HG03064 (cell line): Measurements from ENCODE around the gene MYOCOS.

Experiments
- ATAC-seq: cut with Tn5 transposase; IDR thresholded peaks from one replicate; pipeline ENCODE4 v1.9.1; 2021; ENCODE audit warnings: low read depth; ENCODE audit not compliant: unreplicated experiment

MYOCOS gene

DNA sequence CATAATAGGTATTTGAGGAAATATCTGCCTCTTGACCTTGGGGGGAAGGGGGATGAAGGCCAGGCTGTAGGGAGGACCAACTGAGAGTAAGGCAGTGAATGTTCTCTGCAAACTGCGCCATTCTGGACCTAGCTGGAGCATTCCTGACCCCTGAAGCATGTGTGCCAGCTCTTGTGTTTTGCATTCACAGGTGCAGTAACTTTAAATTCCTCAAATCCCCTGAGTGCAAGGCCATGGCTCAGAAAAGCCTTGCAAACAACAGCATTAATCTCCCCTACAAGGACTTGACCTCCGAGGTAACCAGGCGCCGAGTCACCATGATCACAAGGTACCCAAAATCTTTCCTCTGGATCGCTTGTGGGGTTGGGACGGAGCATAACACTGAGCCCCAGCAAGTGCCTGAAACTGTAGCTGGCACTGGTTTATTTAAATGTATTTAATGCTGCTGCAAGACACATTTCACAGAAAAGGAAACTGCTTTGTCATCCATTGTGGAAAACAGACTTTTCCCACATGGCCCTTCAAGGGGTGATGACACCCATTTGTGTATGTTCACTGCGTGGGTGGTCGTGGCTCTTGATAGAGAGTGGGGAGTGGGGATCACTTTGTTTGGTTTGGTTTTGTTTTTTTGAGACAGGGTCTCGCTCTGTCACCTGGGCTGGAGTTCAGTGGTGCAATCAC lies 1.7 kb downstream of the MYOCOS start:
- no peak for ATAC-seq

DNA sequence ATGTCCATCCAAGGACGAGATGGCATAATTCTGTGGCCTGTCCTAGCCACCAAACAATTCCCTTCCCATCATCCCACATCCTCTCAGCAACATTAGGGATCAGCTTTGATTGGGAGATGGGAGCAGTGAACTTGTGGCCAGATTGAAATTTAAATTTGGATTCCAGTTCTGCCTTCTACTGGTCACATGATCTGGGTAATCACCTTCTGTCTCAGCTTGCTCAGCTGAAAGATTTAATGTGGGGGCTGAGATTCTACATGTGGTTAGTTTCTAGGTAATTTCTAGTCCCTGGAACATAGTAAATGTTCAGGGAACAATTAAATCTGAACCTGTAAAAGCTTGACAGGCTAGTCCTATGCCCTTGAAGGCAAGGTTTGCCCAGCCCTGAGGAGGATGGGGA lies 3.2 kb downstream of the MYOCOS start:
- no peak for ATAC-seq

DNA sequence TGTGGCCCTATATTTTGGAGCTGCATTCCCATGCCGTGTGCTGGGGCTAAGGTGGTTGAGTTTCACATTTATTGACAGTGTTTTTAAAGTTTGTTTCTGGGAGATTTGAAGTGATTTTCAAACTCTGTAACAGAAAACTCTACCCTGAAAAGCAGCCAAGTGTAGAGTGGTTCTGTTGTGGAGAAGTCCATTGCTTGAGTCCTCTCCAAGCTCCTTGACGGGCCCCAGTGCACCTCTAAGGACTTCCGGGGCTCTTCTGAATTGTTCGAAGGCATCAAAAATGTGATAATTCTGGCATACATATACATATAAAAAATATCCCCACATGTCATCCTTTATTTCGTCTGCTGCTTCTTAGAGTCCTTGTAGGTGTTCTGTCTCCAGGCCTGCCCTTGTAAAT lies 5.0 kb downstream of the MYOCOS start:
- ATAC-seq = no peak

DNA sequence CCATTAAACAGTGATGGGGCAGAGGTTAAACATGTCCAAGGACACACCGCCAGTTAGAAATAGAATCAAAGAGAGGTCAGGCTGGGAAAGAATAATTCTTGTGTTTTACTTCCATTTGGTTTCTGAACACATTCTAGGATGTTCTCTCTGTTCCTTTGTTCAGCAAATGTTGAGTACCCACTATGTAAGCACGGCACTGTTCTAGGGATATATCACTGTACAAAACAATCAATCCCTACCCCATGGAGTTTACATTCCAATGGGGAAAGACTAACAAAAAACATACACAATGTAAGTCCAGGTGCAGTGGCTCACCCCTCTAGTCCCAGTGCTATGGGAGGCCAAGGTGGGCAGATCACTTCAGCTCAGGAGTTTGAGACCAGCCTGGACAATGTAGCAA lies 6.2 kb downstream of the MYOCOS start:
- ATAC-seq = no peak

DNA sequence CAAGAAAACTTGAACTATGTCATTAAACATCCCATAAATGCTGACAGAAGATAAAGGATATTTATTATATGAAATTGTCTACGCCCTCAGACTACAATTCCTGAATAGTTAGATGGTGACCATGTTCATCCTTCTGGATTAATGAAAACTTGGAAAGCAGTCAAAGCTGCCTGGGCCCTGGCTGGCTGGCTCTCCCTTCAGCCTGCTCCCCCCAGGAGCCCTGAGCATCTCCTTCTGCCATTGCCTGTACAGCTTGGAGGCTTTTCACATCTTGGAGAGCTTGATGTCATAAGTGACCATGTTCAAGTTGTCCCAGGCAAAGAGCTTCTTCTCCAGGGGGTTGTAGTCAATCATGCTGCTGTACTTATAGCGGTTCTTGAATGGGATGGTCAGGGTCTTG lies 13.6 kb downstream of the MYOCOS start:
- no peak for ATAC-seq

DNA sequence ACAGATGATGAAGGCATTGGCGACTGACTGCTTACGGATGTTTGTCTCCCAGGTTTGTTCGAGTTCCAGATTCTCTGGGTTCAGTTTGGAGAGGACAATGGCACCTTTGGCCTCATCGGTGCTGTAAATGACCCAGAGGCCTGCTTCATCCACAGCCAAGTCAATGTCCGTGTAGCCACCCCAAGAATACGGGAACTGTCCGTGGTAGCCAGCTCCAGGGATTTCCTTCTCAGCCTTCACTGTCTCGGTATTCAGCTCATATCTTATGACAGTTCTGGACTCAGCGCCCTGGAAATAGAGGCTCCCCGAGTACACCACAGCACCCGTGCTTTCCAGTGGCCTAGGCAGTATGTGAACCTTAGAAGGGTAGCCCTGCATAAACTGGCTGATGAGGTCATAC lies 14.1 kb downstream of the MYOCOS start:
- ATAC-seq = no peak

DNA sequence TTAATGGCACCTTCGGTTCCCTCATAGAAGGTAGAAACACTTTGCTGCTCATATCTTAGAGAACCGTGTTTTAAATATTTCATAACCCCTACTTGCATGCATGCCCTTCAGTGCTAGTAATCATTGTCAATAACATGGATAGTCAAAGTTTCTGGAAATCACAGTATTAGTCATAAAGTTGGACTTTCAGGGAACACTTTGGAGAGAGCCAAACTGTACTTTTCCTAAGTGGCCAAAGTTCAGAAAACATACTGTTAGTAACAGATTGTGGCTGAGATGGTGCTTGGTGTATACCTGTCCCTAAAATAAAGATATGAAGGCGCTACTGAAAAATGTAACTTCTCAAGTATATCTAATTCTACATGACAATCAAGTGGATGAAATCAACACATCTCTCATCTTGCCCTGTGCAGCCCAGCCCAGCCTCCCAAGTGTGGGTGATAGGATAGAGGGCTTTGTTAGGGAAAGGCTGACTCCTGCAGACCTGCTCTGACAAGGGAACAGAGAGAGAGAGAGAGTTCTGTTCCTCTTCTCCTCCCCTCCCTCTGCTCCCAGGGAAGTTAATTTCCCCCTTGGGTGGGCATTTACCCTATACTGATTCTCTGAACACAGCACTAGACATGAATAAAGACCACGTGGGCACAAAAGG lies 16.0 kb downstream of the MYOCOS start:
- ATAC-seq = no peak

DNA sequence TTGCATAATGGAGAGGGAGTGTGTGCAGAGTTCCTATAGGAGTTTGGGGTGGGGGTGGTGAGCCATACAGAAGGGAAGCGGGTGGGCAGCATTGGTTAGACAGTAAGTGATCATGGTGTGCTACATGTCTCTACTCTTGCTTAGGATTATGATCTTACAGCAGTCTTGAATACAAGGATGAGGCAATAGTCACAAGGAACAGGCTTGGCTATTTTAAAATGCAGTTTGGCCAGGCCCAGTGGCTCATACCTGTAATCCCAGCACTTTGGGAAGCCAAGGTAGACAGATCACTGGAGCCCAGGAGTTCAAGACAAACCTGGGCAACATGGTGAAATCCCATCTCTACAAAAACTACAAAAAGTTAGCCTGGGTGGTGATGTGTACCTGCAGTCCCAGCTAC lies 18.2 kb downstream of the MYOCOS start:
- no peak for ATAC-seq

DNA sequence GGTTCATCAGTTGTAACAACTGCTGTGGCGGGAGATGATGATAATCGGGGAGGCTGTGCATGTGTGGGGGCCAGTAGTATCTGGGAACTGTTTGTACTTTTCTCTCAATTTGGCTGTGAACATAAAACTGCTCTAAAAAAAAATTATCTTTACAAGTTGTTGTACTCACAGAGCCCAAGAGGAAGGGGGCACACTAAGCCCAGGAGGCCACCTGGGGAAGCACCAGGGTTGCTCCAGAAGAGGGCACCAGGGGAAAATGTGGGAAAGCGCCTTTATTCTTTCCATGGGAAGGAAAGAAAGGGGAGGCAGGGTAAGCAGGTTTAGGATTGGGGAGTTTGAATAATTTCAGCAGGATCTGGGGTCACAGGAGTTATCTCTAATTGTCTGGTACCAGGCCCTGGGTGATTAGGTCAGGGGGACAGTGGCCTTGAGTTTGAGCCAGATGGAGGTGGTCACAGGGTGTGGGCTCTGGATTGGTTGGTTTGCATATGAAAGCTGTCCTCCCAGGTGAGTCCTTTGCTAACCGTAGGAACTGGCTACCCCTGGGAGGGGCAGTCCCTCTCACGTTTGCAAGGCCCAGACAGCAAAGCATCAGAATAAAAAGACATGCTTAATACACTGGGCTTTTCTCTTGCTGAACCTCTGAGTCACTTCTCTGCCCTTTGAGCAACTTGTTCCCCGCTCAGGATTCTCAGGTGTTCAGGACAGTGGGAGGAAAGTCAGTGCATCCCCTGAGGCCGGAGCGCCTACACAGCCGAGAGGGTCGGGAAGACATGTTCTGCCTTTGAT lies 19.2 kb downstream of the MYOCOS start:
- ATAC-seq = no peak

DNA sequence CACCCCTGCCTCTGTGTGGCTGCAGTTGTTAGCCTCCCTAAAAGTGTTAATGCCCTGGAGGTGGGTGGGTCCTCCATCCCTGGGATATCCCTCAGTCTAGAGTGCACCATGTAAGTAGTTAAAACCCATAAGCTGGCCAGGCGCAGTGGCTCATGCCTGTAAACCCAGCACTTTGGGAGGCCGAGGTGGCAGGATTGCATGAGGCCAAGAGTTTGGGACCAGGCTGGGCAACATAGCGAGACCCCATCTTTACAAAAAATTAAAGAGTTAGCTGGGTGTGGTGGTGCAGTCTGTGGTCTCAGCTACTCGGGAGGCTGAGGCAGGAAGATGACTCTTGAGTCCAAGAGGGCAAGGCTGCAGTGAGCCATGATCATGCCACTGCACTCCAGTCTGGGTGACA lies 20.2 kb downstream of the MYOCOS start:
- no peak for ATAC-seq

DNA sequence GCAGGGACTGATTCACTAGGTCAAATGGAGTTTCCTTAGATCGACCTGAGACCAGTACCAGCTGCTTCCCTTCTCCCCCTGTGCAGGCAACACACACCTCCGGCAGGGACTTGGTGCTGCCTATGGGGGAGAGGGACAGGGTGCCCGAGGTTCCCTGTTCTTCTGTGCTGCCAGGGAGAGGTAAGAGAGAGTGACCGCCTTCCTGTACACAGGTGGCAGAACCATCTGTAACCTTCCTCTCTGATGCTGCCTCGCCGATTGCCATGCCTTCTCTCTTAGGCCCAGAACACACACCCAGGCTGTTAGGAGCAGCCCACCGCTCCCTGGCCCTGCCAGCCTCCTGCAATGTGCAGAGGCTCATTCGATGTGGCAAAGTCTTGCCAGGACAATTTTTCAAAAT lies 21.1 kb downstream of the MYOCOS start:
- ATAC-seq = no peak

DNA sequence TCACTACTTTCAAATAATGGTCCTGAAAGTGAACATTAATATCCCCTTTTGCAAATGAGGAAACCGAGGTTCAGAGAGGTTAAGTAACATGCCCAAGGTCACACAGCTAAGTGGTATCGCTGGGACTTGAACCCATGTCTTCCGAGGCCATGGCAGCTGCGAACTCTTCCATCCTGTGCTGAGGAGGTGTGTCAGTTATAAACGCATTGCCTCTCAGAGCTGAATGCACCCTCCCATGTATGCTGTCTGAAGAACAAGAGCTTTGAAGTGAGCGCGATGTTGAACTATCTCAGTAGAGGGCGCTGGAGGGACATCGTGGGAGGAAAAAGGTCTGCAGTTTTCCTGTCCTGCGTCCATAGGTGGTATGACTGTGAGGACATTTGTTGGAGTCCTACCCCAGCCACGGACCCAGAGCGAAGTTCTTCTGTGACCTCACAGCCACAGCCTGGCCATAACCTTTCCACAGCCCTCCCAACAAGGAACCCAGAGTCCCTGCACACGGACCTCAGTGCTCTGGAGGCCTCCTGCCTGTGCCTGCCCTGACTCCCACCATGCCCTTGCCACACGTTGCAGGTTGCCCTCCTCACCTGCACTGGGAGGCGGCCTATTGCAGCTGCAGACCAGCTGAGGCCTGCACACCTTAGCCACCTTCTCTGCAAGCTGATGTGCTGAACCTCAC lies 22.9 kb downstream of the MYOCOS start:
- no peak for ATAC-seq

DNA sequence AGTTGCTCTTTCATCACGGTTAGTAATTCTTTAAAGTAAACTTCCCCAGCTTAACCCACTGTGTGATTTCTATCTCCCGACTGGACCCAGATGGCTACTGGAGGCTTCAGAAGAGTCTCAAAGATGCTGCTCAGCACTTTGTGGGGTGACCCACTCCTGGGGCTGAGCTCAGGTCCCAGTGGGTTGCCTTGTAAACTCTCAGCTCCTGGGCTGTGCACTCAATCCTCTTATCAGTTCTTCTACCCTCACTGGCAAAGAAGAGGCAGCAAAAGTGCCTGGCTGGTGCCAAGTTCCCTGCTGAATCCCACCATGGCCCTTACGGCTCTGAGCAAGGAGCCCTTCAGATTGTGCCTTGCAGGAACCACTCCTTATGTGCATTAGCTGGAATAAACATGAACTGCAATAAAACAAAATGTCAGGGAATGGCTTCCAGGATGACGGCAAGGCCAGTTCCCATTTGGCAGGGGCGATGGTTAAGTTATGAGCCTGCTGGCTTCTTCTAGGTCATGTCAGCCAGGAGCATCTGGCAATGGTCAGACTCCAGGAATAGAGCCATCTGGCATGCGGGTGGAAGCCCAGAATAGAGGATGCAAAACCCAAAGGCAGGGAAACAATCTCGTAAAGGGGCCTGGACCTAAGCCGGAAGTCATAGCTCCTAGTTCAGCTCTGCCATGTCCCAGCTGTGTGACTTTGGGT lies 23.7 kb downstream of the MYOCOS start:
- no peak for ATAC-seq

DNA sequence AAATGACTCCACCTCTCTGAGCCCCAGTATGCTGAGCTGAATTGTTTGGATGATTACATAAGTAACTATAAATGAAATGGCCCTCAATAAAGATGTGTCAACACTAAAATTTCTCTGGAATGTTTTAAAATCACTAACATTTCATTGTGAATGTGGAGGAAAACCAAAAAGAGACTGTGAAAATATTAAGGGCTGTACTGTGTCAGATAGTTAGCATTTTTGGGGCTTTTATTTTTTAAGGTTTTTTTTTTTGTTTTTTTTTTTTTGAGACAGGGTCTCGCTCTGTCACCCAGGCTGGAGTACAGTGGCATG lies 24.2 kb downstream of the MYOCOS start:
- ATAC-seq = no peak

DNA sequence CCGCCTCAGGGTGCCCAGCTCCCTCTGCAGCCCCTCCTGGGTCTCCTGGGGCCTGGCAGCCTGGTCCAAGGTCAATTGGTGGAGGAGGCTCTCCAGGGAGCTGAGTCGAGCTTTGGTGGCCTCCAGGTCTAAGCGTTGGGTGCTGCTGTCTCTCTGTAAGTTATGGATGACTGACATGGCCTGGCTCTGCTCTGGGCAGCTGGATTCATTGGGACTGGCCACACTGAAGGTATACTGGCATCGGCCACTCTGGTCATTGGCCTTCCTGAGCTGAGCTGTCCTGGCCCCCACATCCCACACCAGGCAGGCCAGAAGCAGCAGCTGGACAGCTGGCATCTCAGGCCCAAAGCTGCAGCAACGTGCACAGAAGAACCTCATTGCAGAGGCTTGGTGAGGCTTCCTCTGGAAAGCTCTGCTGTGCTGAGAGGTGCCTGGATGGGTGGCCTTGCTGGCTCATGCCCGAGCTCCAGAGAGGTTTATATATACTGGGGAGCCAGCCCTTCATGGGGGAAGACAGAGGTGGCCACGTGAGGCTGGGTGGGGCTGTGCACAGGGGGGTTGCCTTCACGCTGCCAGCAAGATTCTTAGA lies 30.3 kb downstream of the MYOCOS start, which contains the start of gene MYOC:
MYOC (minus strand) TSS at position 455 of the 589 bp plus-strand sequence; CDS start at position 378, 77 bp downstream.
- no peak for ATAC-seq

DNA sequence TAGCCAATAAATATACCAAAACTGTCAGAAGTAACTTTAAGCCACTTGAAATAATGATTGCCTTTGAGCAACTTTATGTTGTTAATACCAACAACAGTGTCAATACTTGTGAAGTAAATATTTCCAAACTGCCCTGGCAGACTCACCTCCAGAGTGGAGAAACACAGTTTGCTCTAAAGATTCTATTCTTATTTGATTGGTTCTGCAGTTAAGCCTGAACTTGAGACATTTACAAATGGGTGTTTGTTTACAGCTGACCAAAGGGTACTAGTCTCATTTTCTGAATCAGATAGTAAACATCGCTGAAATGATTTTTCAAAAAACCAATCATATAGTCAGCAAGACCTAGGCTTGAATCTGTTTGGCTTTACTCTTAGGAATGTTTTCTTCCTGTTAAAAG lies 31.8 kb downstream of the MYOCOS start:
- ATAC-seq = no peak

DNA sequence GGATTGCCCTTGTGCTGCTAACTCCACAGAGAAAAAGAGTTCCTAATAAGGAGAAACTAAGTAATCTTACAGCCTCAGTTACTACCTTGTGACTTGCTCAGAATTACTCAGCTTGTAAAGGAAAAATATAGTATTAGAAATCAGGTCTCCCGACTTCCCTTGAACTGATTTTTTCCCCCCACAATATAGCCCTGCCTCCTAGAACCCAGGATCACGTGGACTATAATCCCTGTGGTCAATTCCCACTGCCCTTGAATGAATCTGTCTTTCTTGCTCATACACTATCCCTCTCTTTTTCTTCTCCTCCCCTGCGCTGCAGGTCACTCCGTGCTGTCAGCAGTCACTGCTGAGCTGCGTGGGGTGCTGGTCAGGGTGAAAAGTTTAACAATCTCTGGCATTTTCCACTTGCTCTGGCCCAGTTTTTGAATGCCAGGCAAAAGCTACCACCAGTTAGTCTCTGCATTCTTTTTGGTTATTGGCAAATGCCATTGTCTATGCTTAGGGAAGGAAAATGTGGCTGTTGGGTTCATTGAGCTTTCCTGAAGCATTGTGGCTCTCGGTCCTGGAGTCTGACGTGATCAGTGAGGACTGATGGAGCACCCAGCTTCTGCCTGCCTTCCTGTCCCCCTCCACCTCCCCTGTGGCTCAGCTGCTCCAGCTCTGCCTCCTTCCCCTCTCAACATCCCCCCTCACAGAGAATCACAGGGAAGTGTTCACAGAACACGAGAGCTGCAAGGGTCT lies 32.3 kb downstream of the MYOCOS start:
- ATAC-seq = no peak

DNA sequence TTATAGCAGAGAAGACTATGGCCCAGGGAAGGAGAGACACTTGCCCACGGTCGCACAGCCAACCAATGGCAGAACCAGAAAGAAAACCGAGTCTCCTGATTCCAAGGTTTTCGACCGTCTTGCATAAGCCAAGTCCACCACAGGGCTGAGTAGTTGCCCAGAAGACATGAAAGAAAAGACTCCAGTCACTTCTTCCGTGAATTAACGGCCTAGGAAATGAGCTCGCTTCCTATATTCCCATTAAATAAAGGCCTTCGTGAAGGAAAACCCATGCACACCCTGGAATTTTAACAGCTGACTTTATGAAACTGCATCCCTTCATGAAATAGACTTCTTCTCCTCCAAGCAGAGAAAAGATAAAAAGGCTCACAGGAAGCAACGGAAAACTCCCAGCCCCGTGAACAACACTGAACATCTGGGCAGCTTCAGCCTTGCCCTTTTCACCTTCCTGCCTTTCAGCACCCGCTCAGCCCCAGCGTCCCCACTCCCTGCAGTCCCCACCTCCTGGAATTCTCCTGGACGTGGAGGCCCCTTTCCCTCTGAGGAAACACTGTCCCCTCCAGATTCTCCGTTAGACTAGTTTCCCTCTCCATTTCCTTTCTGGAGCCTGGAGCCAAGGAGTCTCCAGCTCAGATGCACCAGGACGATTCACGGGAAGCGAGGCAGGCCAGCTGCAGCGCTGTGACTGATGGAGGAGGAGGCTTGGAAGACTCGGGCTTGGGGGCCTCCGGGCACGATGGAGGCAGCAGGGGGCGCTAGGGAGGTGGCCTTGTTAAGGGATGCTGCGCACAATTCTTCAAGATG lies 33.1 kb downstream of the MYOCOS start:
- ATAC-seq = no peak

DNA sequence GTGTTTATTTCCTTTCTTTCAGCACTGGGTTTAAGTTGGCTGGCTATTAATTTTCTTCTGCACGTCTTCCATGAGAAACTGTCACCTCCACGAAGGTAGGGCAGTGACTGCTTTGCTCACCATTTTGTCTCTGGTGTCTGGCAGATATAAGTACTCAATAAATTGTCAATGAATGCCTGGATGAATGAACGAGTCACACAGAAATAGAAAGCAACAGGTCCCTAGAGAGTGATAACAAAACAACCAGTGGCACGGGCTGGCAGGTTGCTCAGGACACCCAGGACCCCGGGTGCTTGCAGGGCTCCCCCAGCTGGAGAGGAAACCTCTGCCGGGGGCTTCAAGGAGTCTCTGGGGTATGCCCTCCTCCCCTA lies 33.7 kb downstream of the MYOCOS start:
- ATAC-seq = no peak
